Measurements from ENCODE around the gene SCN9A. TPM values are rescaled to one million over a fixed set of nuclear protein-coding genes. Genes with fewer than 3 reads are reported as not detected.
"Not testable (repeated sequence)": the region's sequence is repeated elsewhere in the genome, so short reads cannot be mapped to it uniquely, and the experiment has no call there.

The SCN9A gene
- 1 to 10 TPM; 1.5 to 2.1 (median 1.7) TPM for polyA plus RNA-seq (ENCODE audit: insufficient read length in 3 of 3)

DNA sequence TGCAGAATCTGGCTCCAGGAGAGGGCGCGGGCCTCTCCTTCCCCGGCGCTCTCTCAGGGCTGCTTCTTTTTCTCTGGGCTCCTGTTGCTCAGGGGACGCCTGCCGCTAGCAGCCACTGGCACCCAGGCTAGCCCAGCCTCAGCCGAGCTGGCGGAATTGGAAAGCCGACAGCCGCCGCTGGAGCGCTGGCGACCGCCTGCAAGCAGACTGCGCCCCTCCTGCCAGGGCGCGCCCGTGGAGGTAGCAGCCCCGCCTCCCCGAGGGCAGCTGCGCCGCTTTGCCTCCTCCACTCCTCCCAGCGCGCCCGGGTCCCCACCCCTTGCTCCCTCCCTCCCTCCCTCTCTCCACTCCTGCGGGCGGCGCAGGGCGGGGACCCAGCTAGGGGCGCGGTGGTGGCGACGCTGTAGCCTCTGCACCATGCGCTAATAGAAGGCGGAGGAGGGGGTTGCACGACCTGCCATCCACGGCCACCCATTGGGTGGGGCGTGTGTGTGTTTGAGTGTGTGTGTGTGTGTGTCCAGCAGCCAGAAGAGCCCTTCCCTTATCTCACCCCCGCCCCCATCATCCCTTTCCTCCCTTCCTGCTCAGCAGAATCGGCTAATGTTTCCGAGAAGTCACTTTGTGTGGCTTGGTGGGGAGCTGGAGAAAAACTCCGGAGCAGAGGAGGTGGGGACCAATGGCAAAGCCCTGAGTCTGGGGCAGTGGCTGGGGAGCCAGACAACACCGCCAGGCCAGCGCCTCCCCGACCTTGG lies at the start of gene SCN9A:
TSS of gene SCN9A (minus strand) at position 209 of the 752 bp plus-strand sequence. CDS start 64,188 bp downstream, outside the sequence.
- DNase-seq (ENCODE audit: low read depth in 3 of 3, low spot score in 2 of 3) = peak in 1 of 3 donors; percentile 46

DNA sequence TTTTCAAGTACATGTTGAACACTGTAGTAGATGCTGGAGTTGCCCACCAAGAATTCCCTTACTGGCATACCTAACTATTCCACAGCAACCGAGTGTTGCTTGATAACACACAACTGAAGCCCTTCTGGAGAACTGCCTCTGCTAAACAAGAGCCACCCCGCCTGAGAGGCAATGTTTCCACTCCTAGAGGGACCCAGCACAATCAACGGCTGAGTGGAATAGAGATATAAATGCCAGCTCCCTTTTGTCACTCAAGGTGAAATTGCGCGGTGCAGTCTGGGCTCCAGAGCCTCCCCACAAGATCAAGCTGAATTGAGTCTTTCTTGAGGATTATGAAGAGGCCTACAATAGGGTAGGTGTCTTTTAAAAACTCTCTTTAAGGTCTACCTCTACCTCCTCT lies 49.1 kb upstream of the SCN9A start:
- DNase-seq (ENCODE audit: low read depth in 3 of 3, low spot score in 2 of 3) = no peak

DNA sequence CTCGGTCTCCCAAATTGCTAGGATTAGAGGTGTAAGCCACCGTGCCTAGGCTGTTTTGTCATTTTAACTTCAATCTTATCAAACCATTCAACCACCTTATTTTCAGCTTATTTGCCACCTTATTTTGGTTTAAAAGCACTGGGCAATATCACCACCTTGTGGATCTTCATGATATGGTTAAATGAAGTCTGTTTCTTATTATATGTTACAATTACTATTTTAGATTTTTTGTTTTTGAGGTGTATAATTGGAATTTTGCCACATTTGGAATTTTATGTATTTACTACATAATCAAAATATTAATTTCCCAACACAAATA lies 43.8 kb upstream of the SCN9A start:
- DNase-seq (ENCODE audit: low read depth in 3 of 3, low spot score in 2 of 3) = no peak

DNA sequence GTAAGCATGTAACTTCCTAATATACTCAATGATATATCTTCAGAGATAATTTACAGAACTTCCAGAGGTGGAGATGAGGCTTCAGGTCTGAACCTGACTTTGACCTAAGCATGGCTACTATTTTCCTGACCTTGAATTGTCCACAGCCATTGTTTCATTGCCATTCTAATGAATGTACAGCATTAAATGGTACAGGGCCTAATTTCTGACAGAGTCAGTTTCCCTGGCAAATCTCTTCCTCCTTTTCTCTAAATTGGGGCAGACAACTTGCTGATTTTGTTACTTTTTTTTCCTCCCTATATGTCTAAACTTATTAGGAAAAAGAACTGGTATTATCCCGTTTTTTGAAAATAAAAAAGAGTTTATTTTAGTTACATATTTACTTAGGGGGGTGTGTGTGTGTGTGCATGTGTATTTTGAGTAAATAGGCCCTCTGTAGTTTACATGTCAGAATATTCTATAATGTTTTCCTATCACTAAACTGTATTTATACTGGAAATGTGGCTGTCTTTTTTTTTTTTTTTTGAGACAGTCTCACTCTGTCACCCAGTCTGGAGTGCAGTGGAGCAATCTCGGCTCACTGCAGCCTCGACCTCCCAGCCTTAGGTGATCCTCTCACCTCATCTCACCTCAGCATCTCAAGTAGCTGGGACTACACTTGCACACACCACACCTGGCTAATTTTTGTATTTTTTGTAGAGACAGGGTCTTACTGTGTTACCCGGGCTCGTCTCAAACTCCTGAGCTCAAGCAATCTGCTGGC lies 43.3 kb upstream of the SCN9A start:
- DNase-seq (ENCODE audit: low read depth in 3 of 3, low spot score in 2 of 3) = no peak

DNA sequence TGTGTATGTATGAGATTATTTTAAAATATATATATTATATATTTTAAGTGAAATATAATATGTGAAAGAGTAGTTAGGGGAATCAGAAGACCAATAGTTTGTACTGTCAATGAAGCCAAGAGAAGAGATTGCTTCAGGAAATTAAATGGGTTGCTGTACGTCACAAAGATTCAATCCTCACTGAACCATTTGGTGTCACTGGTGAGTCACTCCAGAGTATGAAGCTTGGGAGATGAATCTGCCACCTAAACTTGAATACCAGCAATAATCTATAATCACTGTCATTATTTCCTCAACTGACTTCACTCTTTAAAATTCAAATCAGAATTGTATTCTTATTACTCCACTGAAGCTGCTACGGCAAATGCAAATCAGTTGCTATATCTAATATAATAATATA lies 41.9 kb upstream of the SCN9A start:
- no peak for DNase-seq (ENCODE audit: low read depth in 3 of 3, low spot score in 2 of 3)

DNA sequence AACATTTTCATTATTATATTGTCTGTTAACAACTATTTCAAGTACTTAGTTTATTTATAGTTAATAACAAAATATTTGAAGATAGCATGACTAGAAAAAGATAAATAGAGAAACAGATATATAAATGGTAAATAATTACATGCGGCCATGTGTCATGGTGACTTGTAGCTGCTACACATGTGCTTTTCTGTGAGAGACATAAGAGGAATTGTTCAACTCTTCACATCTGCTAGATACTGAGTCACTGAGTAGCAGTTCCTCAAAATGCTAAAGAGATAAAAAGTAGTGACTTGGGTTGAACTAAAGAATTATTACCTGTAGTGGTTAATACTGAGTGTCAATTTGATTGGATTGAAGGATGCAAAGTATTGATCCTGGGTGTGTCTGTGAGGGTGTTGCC lies 37.5 kb upstream of the SCN9A start:
- DNase-seq (ENCODE audit: low read depth in 3 of 3, low spot score in 2 of 3) = no peak

DNA sequence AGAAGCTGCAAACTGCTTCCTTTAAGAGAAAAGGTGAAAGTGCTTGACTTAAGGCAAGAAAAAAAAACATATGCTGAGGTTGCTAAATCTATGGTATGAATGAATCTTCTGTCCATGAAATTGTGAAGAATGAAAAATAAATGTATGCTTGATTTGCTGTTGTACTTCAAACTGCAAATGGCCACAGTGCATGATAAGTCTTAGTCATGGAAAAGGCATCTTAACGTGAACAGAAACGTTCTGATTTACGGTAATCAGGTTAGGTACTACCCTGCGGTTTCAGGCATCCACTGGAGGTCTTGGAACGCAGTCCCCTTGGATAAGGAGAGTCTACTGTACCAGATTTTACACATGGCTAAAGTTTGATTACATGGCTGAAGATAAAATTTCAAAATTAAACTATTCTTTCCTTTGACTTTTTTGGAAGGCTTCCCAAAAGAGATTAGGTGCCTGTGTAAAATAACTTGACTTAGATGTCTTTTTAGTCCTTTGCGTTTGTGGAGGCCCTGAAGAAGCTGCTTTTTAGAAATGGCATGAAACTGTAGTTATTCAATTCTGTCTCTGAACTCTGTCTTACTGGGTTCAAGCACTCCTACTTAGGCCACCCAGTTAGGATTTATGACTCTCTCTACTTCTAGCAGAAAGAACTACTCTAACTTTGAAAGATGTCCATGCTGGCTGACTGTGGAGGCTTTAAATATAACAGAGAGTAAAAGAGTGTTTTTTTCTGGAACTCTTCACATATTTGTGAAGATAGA lies 35.9 kb upstream of the SCN9A start:
- no peak for DNase-seq (ENCODE audit: low read depth in 3 of 3, low spot score in 2 of 3)

DNA sequence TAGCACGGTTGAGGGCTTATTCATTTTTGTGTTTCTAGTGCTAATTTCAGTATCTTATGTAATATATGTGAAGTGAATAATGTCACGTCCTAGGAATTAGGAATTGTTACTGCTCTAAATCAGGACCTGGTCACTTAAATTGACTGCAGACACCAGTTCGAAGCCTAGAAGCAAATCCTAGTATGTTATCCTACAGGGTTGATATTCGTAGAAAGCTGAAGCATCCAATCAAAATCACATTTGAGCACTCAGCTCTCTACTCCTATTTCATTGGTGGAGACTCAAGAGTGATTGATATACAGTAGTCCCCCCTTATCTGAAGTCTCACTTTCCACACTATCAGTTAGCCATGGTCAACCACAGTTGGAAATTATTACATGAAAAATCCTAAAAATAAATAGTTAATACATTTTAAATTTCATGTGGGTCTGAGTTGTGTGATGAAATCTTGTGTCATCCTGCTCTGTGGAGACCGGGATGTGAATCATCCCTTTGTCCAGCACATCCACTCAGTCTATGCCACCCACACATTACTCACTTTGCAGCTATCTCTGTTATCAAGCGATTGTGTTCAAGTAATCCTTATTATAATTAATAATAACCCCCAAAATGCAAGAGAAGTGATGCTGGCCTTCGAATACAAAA lies 35.2 kb upstream of the SCN9A start:
- DNase-seq (ENCODE audit: low read depth in 3 of 3, low spot score in 2 of 3) = no peak

DNA sequence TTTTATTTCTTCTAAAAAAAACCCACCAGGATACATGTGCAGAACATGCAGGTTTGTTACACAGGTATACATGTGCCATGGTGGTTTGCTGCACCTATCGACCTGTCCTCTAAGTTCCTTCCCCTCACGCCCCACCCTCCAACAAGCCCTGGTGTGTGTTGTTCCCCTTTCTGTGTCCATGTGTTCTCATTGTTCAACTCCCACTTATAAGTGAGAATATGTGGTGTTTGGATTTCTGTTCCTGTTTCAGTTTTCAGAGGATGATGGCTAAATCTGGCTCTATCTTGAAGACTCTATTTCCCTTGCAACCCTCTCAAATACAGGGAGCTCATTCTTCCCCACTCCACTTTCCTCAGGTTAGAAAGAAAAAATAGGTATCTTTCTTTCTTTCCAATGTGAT lies 32.0 kb upstream of the SCN9A start:
- DNase-seq (ENCODE audit: low read depth in 3 of 3, low spot score in 2 of 3) = not testable (repeated sequence)

DNA sequence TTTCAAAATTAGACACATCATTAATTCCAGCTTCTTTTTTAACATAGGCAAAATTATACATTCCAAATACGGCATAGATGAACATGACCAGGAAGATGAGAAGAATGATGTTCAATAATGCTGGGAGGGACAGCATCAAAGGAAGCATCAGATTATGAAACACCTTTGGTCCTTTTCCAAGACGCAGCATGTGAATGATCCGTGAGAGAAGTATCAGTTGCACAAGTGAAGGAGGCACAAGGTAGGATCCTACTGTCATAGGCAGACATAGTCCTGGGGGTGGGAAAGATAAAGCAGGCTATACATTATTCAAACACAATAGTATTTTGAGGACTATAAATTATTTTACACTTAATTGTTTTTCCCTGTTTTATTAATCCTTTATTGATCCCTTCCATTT lies 30.6 kb upstream of the SCN9A start:
- no peak for DNase-seq (ENCODE audit: low read depth in 3 of 3, low spot score in 2 of 3)

DNA sequence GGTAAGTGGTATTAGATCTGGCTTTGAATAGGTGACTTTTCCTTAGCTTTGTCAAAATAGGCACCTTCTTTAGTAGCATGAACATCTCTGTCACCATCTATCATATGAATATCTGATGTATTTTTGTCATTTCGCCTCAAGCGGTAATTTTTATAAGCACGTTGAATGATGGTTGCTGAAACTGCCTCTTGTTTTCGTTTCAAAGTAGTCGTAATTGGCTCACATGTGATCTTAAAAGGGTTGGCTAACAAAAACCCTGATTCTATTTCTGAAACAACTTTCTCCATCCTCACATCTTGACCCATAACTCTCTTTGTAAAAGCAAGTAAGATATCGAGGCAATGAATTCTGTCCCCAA lies 29.8 kb upstream of the SCN9A start:
- no peak for DNase-seq (ENCODE audit: low read depth in 3 of 3, low spot score in 2 of 3)

DNA sequence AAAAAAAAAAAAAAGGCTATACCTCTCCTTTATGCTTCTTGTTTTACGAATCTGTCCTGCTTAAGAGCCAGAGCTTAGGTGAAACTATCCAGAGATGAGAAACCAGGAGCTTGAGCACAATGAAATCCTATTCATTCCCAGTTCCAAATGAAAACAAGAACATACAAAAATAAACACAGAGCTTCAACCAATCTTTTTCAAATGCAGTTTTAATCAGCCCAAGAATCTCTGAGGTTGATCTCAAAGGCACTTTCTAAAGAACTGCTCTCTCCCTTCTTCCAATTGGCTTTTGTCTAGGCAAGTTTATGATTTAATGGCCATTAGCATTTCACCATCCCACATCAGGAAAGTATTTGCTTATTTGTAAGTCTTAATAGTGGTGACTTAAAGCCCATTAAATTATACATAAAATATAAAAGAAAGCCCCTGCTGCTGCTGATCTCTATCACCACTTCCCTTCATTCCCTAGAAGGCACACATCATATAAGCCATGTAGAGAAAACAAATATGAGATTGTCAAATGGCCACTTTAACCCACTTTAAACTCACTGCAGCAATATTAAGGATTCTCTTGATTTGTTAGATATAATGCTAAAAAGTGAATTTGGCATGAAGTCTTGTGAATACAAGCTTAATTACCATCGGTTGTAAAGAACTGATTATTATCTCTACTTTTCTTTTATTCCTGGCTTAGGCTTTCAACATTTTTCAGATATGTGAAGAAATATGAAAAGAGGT lies 29.3 kb upstream of the SCN9A start:
- no peak for DNase-seq (ENCODE audit: low read depth in 3 of 3, low spot score in 2 of 3)

DNA sequence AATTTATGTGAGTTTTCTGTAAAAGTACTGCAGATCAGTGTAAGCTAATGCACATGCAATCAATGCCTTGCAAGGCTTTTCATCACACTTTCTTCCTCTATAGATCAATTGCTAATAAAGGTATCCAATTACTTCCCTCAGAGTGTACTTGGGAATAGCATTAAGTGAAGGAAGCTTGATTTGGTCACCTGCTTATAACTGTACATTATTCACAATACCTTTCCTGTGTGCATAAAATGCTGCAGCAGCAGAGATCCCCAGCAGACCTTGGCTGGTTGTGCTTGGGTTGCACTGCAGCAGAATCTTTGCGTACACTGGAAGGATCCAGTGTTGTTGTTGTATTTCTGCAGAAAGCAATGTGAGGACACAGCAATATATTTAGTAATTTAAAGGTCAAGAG lies 18.5 kb upstream of the SCN9A start:
- DNase-seq (ENCODE audit: low read depth in 3 of 3, low spot score in 2 of 3) = no peak

DNA sequence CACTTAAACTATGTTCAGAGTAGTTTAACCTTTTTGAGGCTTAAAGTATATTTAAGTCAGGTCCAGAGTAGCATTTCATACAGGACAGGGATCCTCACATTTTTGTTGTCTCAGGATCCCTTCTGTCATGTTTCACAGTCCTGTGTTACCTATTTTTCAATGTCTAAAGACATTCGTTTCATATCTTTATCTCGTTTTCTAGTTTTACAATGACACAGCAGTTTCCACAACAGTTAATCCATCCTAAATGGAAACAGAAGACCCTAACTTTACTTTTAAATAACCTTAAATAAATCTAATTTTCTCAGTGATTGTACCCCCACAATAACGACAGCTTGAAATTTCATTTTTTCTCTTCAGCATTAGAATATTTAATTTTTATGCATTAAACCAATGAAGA lies 17.3 kb upstream of the SCN9A start:
- no peak for DNase-seq (ENCODE audit: low read depth in 3 of 3, low spot score in 2 of 3)

DNA sequence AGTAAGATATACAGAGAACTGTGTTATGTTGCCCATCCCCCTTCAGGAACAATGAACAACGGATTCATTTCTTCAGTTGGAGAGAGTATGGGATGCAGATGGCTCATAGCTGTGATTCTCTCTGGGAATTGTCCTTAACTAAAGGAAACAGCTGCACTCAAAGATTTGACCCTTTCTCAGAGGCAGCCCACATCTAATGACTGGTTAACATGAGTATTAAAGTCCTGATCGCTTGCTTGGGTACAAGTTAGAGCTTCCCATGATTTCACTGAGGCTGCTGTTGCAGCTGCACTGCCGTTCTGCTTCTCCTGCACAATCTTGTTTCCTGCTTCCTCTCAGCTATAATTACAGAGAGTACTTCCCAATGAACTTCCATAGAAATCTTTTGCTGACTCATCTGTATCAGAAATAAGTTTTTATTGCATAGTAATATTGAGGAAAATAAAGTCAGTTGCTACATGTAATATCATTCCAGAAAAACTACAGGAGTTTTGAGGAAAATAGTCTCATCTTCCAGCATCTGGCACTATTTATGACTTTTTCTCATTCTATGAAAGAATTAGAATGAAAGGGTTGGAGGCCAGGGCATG lies 12.8 kb upstream of the SCN9A start:
- no peak for DNase-seq (ENCODE audit: low read depth in 3 of 3, low spot score in 2 of 3)

DNA sequence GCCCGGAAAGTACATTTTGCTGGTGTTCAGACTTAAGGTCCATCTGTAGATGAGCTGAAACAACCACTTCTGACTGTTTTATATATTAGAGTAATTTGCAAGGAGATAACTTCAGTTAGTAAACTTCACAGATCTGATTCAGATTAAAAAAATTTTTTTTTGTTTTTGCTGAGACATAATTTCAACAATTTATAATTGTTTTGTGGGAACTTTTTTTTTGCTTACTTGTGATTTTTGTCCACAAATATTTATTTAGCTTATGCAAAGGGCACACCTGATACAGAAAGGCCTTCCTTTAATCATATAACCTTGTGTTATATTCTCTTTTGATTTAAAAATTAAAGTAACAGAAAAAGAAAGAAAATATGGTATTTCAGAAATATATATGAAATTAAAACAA lies 9.6 kb upstream of the SCN9A start:
- no peak for DNase-seq (ENCODE audit: low read depth in 3 of 3, low spot score in 2 of 3)

DNA sequence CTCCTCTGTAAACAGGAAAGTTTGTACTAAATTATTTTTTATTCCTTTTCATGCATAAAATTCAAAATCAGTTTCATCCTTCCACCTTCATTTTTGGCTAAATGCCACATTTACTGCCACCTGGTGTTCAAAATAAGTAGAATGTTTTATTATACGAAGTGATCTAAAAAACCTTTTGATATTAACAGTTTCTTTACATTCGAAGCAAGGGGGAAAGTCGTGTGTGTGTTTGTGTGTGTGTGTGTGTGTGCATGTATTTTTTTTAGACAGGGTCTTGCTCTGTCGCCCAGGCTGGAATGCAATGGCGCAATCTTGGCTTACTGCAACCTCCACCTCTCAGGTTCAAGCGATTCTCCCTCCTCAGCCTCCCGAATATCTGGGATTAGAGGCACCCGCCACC lies 9.0 kb upstream of the SCN9A start:
- DNase-seq (ENCODE audit: low read depth in 3 of 3, low spot score in 2 of 3) = no peak

DNA sequence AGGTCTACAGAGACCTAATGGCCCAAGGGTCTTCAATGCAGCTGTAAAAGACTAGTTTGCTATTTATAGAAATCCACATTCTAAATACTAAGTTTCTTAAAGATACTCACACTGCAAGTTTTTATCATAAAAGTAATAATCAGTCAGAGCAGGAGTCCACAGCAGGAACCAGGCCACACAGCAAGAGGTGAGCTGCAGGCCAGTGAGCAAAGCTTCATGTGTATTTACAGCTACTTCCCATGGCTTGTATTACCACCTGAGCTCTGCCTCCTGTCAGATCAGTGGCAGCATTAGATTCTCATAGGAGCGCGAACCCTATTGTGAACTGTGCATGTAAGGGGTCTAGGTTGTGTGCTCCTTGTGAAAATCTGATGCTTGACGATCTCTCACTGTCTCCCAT lies 6.7 kb upstream of the SCN9A start:
- DNase-seq (ENCODE audit: low read depth in 3 of 3, low spot score in 2 of 3) = no peak

DNA sequence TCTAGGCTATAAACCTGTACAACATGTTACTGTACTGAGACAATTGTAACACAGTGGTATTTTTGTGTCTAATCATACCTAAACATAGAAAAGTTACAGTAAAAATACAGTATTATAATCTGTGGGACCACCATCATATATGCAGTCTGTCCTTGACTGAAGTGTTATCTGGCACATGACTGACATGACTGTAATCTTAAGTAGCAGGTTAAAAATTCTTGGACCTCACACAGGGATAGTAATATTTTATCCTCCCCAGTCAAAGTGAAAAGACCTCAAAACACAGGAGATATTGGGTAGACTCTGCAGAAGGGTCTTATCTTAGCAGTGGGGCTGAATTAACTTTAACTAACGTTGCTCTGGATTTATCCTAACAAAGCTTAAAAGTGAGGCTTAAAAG lies 4.9 kb upstream of the SCN9A start:
- no peak for DNase-seq (ENCODE audit: low read depth in 3 of 3, low spot score in 2 of 3)

DNA sequence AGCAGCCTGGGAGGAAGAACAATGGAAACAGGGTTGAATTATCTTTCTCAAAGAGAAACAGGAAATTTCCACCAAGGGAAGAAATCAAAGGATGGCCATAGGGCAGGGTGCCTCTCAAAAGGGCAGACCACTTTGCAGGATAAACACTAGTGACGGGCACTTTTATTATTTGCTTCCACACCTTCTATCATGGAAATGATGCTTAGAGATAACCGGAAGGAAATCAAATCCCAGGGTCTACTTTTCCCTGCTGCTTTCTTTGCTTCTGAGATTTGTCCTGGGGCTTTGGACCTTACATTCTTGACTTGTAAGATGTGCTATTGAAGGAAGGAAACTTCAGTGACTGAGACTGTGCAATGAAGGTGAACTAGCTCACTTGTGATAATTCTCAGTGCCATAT lies 1.1 kb upstream of the SCN9A start:
- no peak for DNase-seq (ENCODE audit: low read depth in 3 of 3, low spot score in 2 of 3)

Measured in right renal cortex interstitium (tissue), 3 donors.